Measurements from ENCODE around the gene SPON1.

The SPON1 gene

GRCh38 chr11:14044916-14045315 lies 82.4 kb downstream of the SPON1 start:
- no peak overlapping the region for H3K9ac ChIP-seq (ENCODE audit: low read length)
- no peaks in the 10 kb centered on the region for H3K4me1 ChIP-seq (ENCODE audit: control insufficient read depth, low read depth, low read length)
- no peak overlapping the region for H3K4me3 ChIP-seq (ENCODE audit: low read length)
- no peaks in the 10 kb centered on the region for H3K27me3 ChIP-seq (ENCODE audit: control insufficient read depth, insufficient read depth, low read length)
- H3K27ac ChIP-seq (ENCODE audit: low read length): no peak overlapping the region
- no peaks in the 10 kb centered on the region for H3K9me3 ChIP-seq (ENCODE audit: control insufficient read depth, low read depth, low read length)
- no peaks in the 10 kb centered on the region for H3K36me3 ChIP-seq (ENCODE audit: control insufficient read depth, low read depth, low read length)

GRCh38 chr11:14045417-14045816 lies 82.9 kb downstream of the SPON1 start:
- Histone ChIP-seq H3K36me3 (ENCODE audit: control insufficient read depth, low read depth, low read length) (no peaks in the 10 kb centered on the region), H3K4me3 (ENCODE audit: low read length) (no peak overlapping the region), H3K9ac (ENCODE audit: low read length) (no peak overlapping the region), H3K27me3 (ENCODE audit: control insufficient read depth, insufficient read depth, low read length) (no peaks in the 10 kb centered on the region), H3K27ac (ENCODE audit: low read length) (no peak overlapping the region), H3K4me1 (ENCODE audit: control insufficient read depth, low read depth, low read length) (no peaks in the 10 kb centered on the region), H3K9me3 (ENCODE audit: control insufficient read depth, low read depth, low read length) (no peaks in the 10 kb centered on the region)

GRCh38 chr11:14052198-14052597 lies 89.7 kb downstream of the SPON1 start:
- H3K9ac ChIP-seq (ENCODE audit: low read length): no peak overlapping the region
- H3K4me1 ChIP-seq (ENCODE audit: control insufficient read depth, low read depth, low read length): no peaks in the 10 kb centered on the region
- H3K36me3 ChIP-seq (ENCODE audit: control insufficient read depth, low read depth, low read length): no peaks in the 10 kb centered on the region
- no peaks in the 10 kb centered on the region for H3K27me3 ChIP-seq (ENCODE audit: control insufficient read depth, insufficient read depth, low read length)
- no peak overlapping the region for H3K27ac ChIP-seq (ENCODE audit: low read length)
- no peak overlapping the region for H3K4me3 ChIP-seq (ENCODE audit: low read length)
- no peaks in the 10 kb centered on the region for H3K9me3 ChIP-seq (ENCODE audit: control insufficient read depth, low read depth, low read length)

- H3K27me3 ChIP-seq (ENCODE audit: control insufficient read depth, insufficient read depth, low read length): no peaks in the 10 kb centered on the region
Observed at GRCh38 chr11:14054116-14055107, 91.9 kb downstream of the SPON1 start.

GRCh38 chr11:14055936-14056335 lies 93.4 kb downstream of the SPON1 start:
- Histone ChIP-seq H3K27ac (ENCODE audit: low read length) (no peak overlapping the region), H3K27me3 (ENCODE audit: control insufficient read depth, insufficient read depth, low read length) (no peaks in the 10 kb centered on the region), H3K4me1 (ENCODE audit: control insufficient read depth, low read depth, low read length) (peaks cover 5% of the 10 kb centered on the region), H3K9me3 (ENCODE audit: control insufficient read depth, low read depth, low read length) (no peaks in the 10 kb centered on the region), H3K4me3 (ENCODE audit: low read length) (no peak overlapping the region), H3K9ac (ENCODE audit: low read length) (no peak overlapping the region), H3K36me3 (ENCODE audit: control insufficient read depth, low read depth, low read length) (no peaks in the 10 kb centered on the region)

More at GRCh38 chr11:14054116-14055107, 91.9 kb downstream of the SPON1 start:
- Histone ChIP-seq H3K9me3 (ENCODE audit: control insufficient read depth, low read depth, low read length) (no peaks in the 10 kb centered on the region), H3K27ac (ENCODE audit: low read length) (no peak overlapping the region), H3K4me1 (ENCODE audit: control insufficient read depth, low read depth, low read length) (peaks cover 1% of the 10 kb centered on the region), H3K9ac (ENCODE audit: low read length) (no peak overlapping the region), H3K36me3 (ENCODE audit: control insufficient read depth, low read depth, low read length) (no peaks in the 10 kb centered on the region), H3K4me3 (ENCODE audit: low read length) (no peak overlapping the region)

GRCh38 chr11:14058061-14058460 lies 95.5 kb downstream of the SPON1 start:
- H3K4me3 ChIP-seq (ENCODE audit: low read length): no peak overlapping the region
- H3K27me3 ChIP-seq (ENCODE audit: control insufficient read depth, insufficient read depth, low read length): no peaks in the 10 kb centered on the region
- H3K9me3 ChIP-seq (ENCODE audit: control insufficient read depth, low read depth, low read length): no peaks in the 10 kb centered on the region
- H3K36me3 ChIP-seq (ENCODE audit: control insufficient read depth, low read depth, low read length): no peaks in the 10 kb centered on the region
- no peak overlapping the region for H3K9ac ChIP-seq (ENCODE audit: low read length)
- H3K4me1 ChIP-seq (ENCODE audit: control insufficient read depth, low read depth, low read length): peaks cover 10% of the 10 kb centered on the region
- no peak overlapping the region for H3K27ac ChIP-seq (ENCODE audit: low read length)

- H3K9ac ChIP-seq (ENCODE audit: low read length): no peak overlapping the region
- no peaks in the 10 kb centered on the region for H3K36me3 ChIP-seq (ENCODE audit: control insufficient read depth, low read depth, low read length)
- H3K9me3 ChIP-seq (ENCODE audit: control insufficient read depth, low read depth, low read length): no peaks in the 10 kb centered on the region
- H3K4me1 ChIP-seq (ENCODE audit: control insufficient read depth, low read depth, low read length): peaks cover 10% of the 10 kb centered on the region
- no peak overlapping the region for H3K27ac ChIP-seq (ENCODE audit: low read length)
- no peaks in the 10 kb centered on the region for H3K27me3 ChIP-seq (ENCODE audit: control insufficient read depth, insufficient read depth, low read length)
- no peak overlapping the region for H3K4me3 ChIP-seq (ENCODE audit: low read length)
Observed at GRCh38 chr11:14059491-14059890, 97.0 kb downstream of the SPON1 start.

- Histone ChIP-seq H3K36me3 (ENCODE audit: control insufficient read depth, low read depth, low read length) (no peaks in the 10 kb centered on the region), H3K9me3 (ENCODE audit: control insufficient read depth, low read depth, low read length) (no peaks in the 10 kb centered on the region), H3K27me3 (ENCODE audit: control insufficient read depth, insufficient read depth, low read length) (no peaks in the 10 kb centered on the region), H3K27ac (ENCODE audit: low read length) (no peak overlapping the region), H3K4me3 (ENCODE audit: low read length) (no peak overlapping the region), H3K4me1 (ENCODE audit: control insufficient read depth, low read depth, low read length) (peaks cover 10% of the 10 kb centered on the region), H3K9ac (ENCODE audit: low read length) (no peak overlapping the region)
Observed at GRCh38 chr11:14061721-14062120, 99.2 kb downstream of the SPON1 start.

GRCh38 chr11:14065141-14065540 lies 102.6 kb downstream of the SPON1 start:
- Histone ChIP-seq H3K36me3 (ENCODE audit: control insufficient read depth, low read depth, low read length) (no peaks in the 10 kb centered on the region), H3K4me1 (ENCODE audit: control insufficient read depth, low read depth, low read length) (peaks cover 5% of the 10 kb centered on the region), H3K9me3 (ENCODE audit: control insufficient read depth, low read depth, low read length) (no peaks in the 10 kb centered on the region), H3K27me3 (ENCODE audit: control insufficient read depth, insufficient read depth, low read length) (no peaks in the 10 kb centered on the region), H3K4me3 (ENCODE audit: low read length) (no peak overlapping the region), H3K9ac (ENCODE audit: low read length) (no peak overlapping the region), H3K27ac (ENCODE audit: low read length) (no peak overlapping the region)

GRCh38 chr11:14065681-14066080 lies 103.2 kb downstream of the SPON1 start:
- no peak overlapping the region for H3K9ac ChIP-seq (ENCODE audit: low read length)
- H3K4me3 ChIP-seq (ENCODE audit: low read length): no peak overlapping the region
- H3K27ac ChIP-seq (ENCODE audit: low read length): no peak overlapping the region
- H3K4me1 ChIP-seq (ENCODE audit: control insufficient read depth, low read depth, low read length): peaks cover 5% of the 10 kb centered on the region
- H3K27me3 ChIP-seq (ENCODE audit: control insufficient read depth, insufficient read depth, low read length): no peaks in the 10 kb centered on the region
- no peaks in the 10 kb centered on the region for H3K36me3 ChIP-seq (ENCODE audit: control insufficient read depth, low read depth, low read length)
- H3K9me3 ChIP-seq (ENCODE audit: control insufficient read depth, low read depth, low read length): no peaks in the 10 kb centered on the region

GRCh38 chr11:14067686-14068085 lies 105.2 kb downstream of the SPON1 start:
- H3K4me1 ChIP-seq (ENCODE audit: control insufficient read depth, low read depth, low read length): no peaks in the 10 kb centered on the region
- no peaks in the 10 kb centered on the region for H3K27me3 ChIP-seq (ENCODE audit: control insufficient read depth, insufficient read depth, low read length)

GRCh38 chr11:14070896-14071295 lies 108.4 kb downstream of the SPON1 start:
- Histone ChIP-seq H3K4me1 (ENCODE audit: control insufficient read depth, low read depth, low read length) (peaks cover 23% of the 10 kb centered on the region), H3K9me3 (ENCODE audit: control insufficient read depth, low read depth, low read length) (no peaks in the 10 kb centered on the region), H3K4me3 (ENCODE audit: low read length) (no peak overlapping the region), H3K27ac (ENCODE audit: low read length) (no peak overlapping the region), H3K36me3 (ENCODE audit: control insufficient read depth, low read depth, low read length) (no peaks in the 10 kb centered on the region), H3K27me3 (ENCODE audit: control insufficient read depth, insufficient read depth, low read length) (no peaks in the 10 kb centered on the region), H3K9ac (ENCODE audit: low read length) (no peak overlapping the region)

More at GRCh38 chr11:14067686-14068085, 105.2 kb downstream of the SPON1 start:
- Histone ChIP-seq H3K36me3 (ENCODE audit: control insufficient read depth, low read depth, low read length) (no peaks in the 10 kb centered on the region), H3K27ac (ENCODE audit: low read length) (no peak overlapping the region), H3K4me3 (ENCODE audit: low read length) (no peak overlapping the region), H3K9me3 (ENCODE audit: control insufficient read depth, low read depth, low read length) (no peaks in the 10 kb centered on the region), H3K9ac (ENCODE audit: low read length) (no peak overlapping the region)
